WTC11 (cell line): Measurements from ENCODE around the gene CST9L. TPM values are rescaled to one million over a fixed set of nuclear protein-coding genes. Genes with fewer than 3 reads are reported as not detected.

ENCODE experiments used
- ATAC-seq: fragments of 200-7000 bp; cut with Tn5 transposase; 2 replicates; pipeline ENCODE4 v1.10.0; 2021; ENCODE audit warnings: mild to moderate bottlenecking, moderate library complexity
- CTCF ChIA-PET: fragments of 300-600 bp; sonication (Branson Sonifier 250); formaldehyde crosslinking; loops from one replicate; lab custom pipeline; 2021; ENCODE audit warnings: antibody characterized with exemption; lab: Charles Lee
- POLR2A ChIA-PET: fragments of 350-600 bp; sonication (Branson Sonifier 250); formaldehyde crosslinking; loops from one replicate; lab custom pipeline; 2021; ENCODE audit warnings: antibody characterized with exemption; lab: Charles Lee
- DNase-seq: peaks from one replicate; pipeline ENCODE4 v3.0.0; 2021; ENCODE audit warnings: low spot score
- H3K27ac Mint-ChIP-seq: 2 replicates; pipeline ENCODE4 v1.8.0; 2021; ENCODE audit warnings: mixed read lengths
- H3K27me3 Mint-ChIP-seq: 2 replicates; pipeline ENCODE4 v1.8.0; 2021; ENCODE audit warnings: low read depth, mild to moderate bottlenecking, moderate library complexity, mixed read lengths
- H3K36me3 Mint-ChIP-seq: 2 replicates; pipeline ENCODE4 v1.8.0; 2021; ENCODE audit warnings: mixed read lengths
- H3K4me1 Mint-ChIP-seq: 2 replicates; pipeline ENCODE4 v1.8.0; 2022; ENCODE audit warnings: mixed read lengths
- H3K4me3 Mint-ChIP-seq: 2 replicates; pipeline ENCODE4 v1.8.0; 2021; ENCODE audit warnings: mild to moderate bottlenecking, moderate library complexity, mixed read lengths
- H3K9me3 Mint-ChIP-seq: 2 replicates; pipeline ENCODE4 v1.8.0; 2021; ENCODE audit warnings: mixed read lengths
- ARID4B ChIP-seq: sonication (generic); formaldehyde crosslinking; IDR thresholded peaks from 2 replicates; pipeline ENCODE4 v1.8.0; 2023; ENCODE audit warnings: missing genetic modification reagents, mild to moderate bottlenecking, borderline replicate concordance
- ATF2 ChIP-seq: sonication (generic); formaldehyde crosslinking; IDR thresholded peaks from 2 replicates; pipeline ENCODE4 v1.8.1; 2022; ENCODE audit warnings: low read depth, missing genetic modification reagents, borderline replicate concordance
- E2F4 ChIP-seq: sonication (generic); formaldehyde crosslinking; IDR thresholded peaks from 2 replicates; pipeline ENCODE4 v1.8.1; 2022; ENCODE audit warnings: low read depth, mild to moderate bottlenecking, moderate library complexity, missing genetic modification reagents, borderline replicate concordance
- GTF2I ChIP-seq: fragments of 250-450 bp; sonication (Bioruptor Pico); conservative IDR thresholded peaks from 2 replicates; pipeline ENCODE4 v1.4.0; 2021; ENCODE audit warnings: mild to moderate bottlenecking
- MXD4 ChIP-seq: fragments of 250-450 bp; sonication (Bioruptor Pico); IDR thresholded peaks from 2 replicates; pipeline ENCODE4 v1.8.0; 2021; ENCODE audit warnings: mild to moderate bottlenecking, moderate library complexity, borderline replicate concordance
- PRRX2 ChIP-seq: fragments of 250-450 bp; sonication (Bioruptor Pico); IDR thresholded peaks from 2 replicates; pipeline ENCODE4 v1.8.0; 2021; ENCODE audit warnings: mild to moderate bottlenecking
- SMAD3 ChIP-seq: sonication (generic); formaldehyde crosslinking; IDR thresholded peaks from 2 replicates; pipeline ENCODE4 v1.8.0; 2022; ENCODE audit warnings: missing genetic modification reagents, mild to moderate bottlenecking, borderline replicate concordance
- STAT6 ChIP-seq: sonication (generic); formaldehyde crosslinking; conservative IDR thresholded peaks from 2 replicates; pipeline ENCODE4 v1.8.1; 2023; ENCODE audit warnings: mild to moderate bottlenecking, low read depth, missing genetic modification reagents, moderate library complexity
- TEAD4 ChIP-seq: sonication (generic); formaldehyde crosslinking; IDR thresholded peaks from 2 replicates; pipeline ENCODE4 v1.8.0; 2022; ENCODE audit warnings: mild to moderate bottlenecking, missing genetic modification reagents
- ZBTB21 ChIP-seq: sonication (generic); formaldehyde crosslinking; IDR thresholded peaks from 2 replicates; pipeline ENCODE4 v1.8.1; 2023; ENCODE audit warnings: mild to moderate bottlenecking, missing genetic modification reagents, borderline replicate concordance
- ZNF121 ChIP-seq: sonication (generic); formaldehyde crosslinking; IDR thresholded peaks from 2 replicates; pipeline ENCODE4 v1.8.0; 2023; ENCODE audit warnings: missing genetic modification reagents
- ZNF281 ChIP-seq: sonication (generic); formaldehyde crosslinking; IDR thresholded peaks from 2 replicates; pipeline ENCODE4 v1.8.0; 2023; ENCODE audit warnings: mild to moderate bottlenecking, missing genetic modification reagents
- ZNF671 ChIP-seq: fragments of 250-450 bp; sonication (Bioruptor Pico); IDR thresholded peaks from 2 replicates; pipeline ENCODE4 v1.8.0; 2021; ENCODE audit warnings: mild to moderate bottlenecking
- total RNA-seq: library from RNA; stranded (reverse); gene quantifications from 3 replicates; pipeline ENCODE4 v1.2.3, GENCODE V29; 2021

The CST9L gene
- total RNA-seq, 1 experiment from 2014 or later = not detected

- TF ChIP-seq MXD4 (CRISPR knock-in tag) = no peak
- no peak for TF ChIP-seq E2F4
- TF ChIP-seq ZNF121 (CRISPR knock-in tag) = no peak
- no peak for TF ChIP-seq TEAD4 (CRISPR knock-in tag)
Observed at GRCh38 chr20:23602699-23603098, 34.4 kb upstream of the CST9L start (continued).

- CTCF ChIA-PET = interaction anchor here (1.4 to 3.0 kb wide), 2 partner anchors 160 to 551 kb away, joined by 3 to 9 read pairs; no protein-coding TSS in a partner anchor
Observed at GRCh38 chr20:23602241-23602640, 34.0 kb upstream of the CST9L start.

GRCh38 chr20:23601715-23602114, 33.4 kb upstream of the CST9L start:
- Mint-ChIP-seq H3K27me3 (peaks cover 23% of the 10 kb centered on the region; the same call in 1 of the 2 replicates), H3K4me3 (no peak overlapping the region), H3K4me1 (peaks cover 30% of the 10 kb centered on the region), H3K27ac (no peak overlapping the region), H3K36me3 (no peaks in the 10 kb centered on the region), H3K9me3 (no peaks in the 10 kb centered on the region)
- CTCF ChIA-PET = interaction anchor here (1.4 to 3.0 kb wide), 2 partner anchors 160 to 551 kb away, joined by 3 to 9 read pairs; no protein-coding TSS in a partner anchor
- no peak for TF ChIP-seq GTF2I (CRISPR knock-in tag)
- no peak for TF ChIP-seq ATF2 (CRISPR knock-in tag)
- TF ChIP-seq ZNF281 = no peak
- TF ChIP-seq STAT6 (CRISPR knock-in tag) = no peak
- no peak for DNase-seq
- ATAC-seq = no peak
- POLR2A ChIA-PET = no interaction called here

More at GRCh38 chr20:23602241-23602640, 34.0 kb upstream of the CST9L start:
- Mint-ChIP-seq H3K4me1 (peaks cover 25% of the 10 kb centered on the region; the same call in 1 of the 2 replicates), H3K36me3 (no peaks in the 10 kb centered on the region), H3K27me3 (peaks cover 26% of the 10 kb centered on the region; the same call in 1 of the 2 replicates), H3K9me3 (no peaks in the 10 kb centered on the region), H3K27ac (no peak overlapping the region), H3K4me3 (no peak overlapping the region)
- no peak for DNase-seq
- POLR2A ChIA-PET = no interaction called here
- no peak for ATAC-seq
- no peak for TF ChIP-seq PRRX2 (CRISPR knock-in tag)
- TF ChIP-seq ZBTB21 = no peak
- no peak for TF ChIP-seq ZNF671 (CRISPR knock-in tag)
- TF ChIP-seq ARID4B (CRISPR knock-in tag) = no peak
- no peak for TF ChIP-seq SMAD3
